Prostate gland (tissue), 2 donors: ENCODE measurements around the gene IQGAP2. TPM values are rescaled to one million over a fixed set of nuclear protein-coding genes. Genes with fewer than 3 reads are reported as not detected.
"Not testable (repeated sequence)": the region's sequence is repeated elsewhere in the genome, so short reads cannot be mapped to it uniquely, and the experiment has no call there.

Experiments used
- DNase-seq: peaks from one replicate; pipeline ENCODE4 v3.0.0-alpha.2; 2019; ENCODE audit warnings: low spot score
- H3K27ac ChIP-seq, 2 donors: fragments of 200-600 bp; sonication (generic); 2 replicates each; pipeline ENCODE4 v1.5.1; 2017 to 2019
- H3K27me3 ChIP-seq: fragments of 200-600 bp; sonication (generic); replicated peaks from 2 replicates; pipeline ENCODE4 v1.5.1; 2019; ENCODE audit not compliant: insufficient read depth
- H3K36me3 ChIP-seq, 2 donors: fragments of 200-600 bp; sonication (generic); 1 replicate in 1 of 2; 2 replicates in 1 of 2; pipeline versions ENCODE4 v1.5.1 to v1.8.1; 2017 to 2019
- H3K4me1 ChIP-seq: fragments of 200-600 bp; sonication (generic); replicated peaks from 2 replicates; pipeline ENCODE4 v1.5.1; 2019
- H3K4me3 ChIP-seq, 2 donors: fragments of 200-600 bp; sonication (generic); 2 replicates each; pipeline ENCODE4 v1.5.1; 2017 to 2019
- H3K9me3 ChIP-seq: fragments of 200-600 bp; sonication (generic); 2 replicates; pipeline ENCODE4 v1.5.1; 2017
- CTCF ChIP-seq, 4 experiments: fragments of 200-600 bp in 2 of 4; fragments of 450-650 bp in 2 of 4; sonication (generic) in 2 of 4; IDR thresholded peaks; 1 replicate in 3 of 4; 2 replicates in 1 of 4; pipeline ENCODE4 v1.5.1; 2016 to 2019; ENCODE audit warnings: antibody characterized with exemption in 4 of 4, mild to moderate bottlenecking in 2 of 4, moderate library complexity in 2 of 4
- POLR2A ChIP-seq: fragments of 450-650 bp; IDR thresholded peaks from one replicate; pipeline ENCODE4 v1.6.1; 2016; ENCODE audit warnings: antibody characterized with exemption, mild to moderate bottlenecking
- POLR2AphosphoS5 ChIP-seq: sonication (generic); formaldehyde crosslinking; IDR thresholded peaks from one replicate; pipeline ENCODE4 v1.6.1; 2017; ENCODE audit warnings: antibody characterized with exemption
- WGBS: methylation state at CpG from one replicate; pipeline ENCODE4 v1.1.5; 2018; 5-methylcytosine and 5-hydroxymethylcytosine counted together
- intact Hi-C: fragments of 100-400 bp; cut with DNase I; formaldehyde crosslinking; loops from one replicate; pipeline ENCODE4 v1.14.2; 2022
- total RNA-seq, 2 donors: library from RNA; depleted of rRNA; stranded (reverse); fragments of >200 nt; gene quantifications; one replicate each; pipeline ENCODE4 v1.1.0, GENCODE V29; 2016

Gene IQGAP2
- total RNA-seq, 2 donors from 2014 or later, result 41.5 to 64.9 TPM

- peak overlapping the region in 1 of 2 donors; percentile 9 for H3K27ac ChIP-seq
- peaks cover 8% of the 10 kb centered on the region for H3K4me1 ChIP-seq
- H3K9me3 ChIP-seq, result no peaks in the 10 kb centered on the region
- no peaks in the 10 kb centered on the region for H3K36me3 ChIP-seq
- no peak overlapping the region for H3K4me3 ChIP-seq
- H3K27me3 ChIP-seq, result no peaks in the 10 kb centered on the region
- WGBS, result 48% methylated on average over 4 of the region's 4 CpGs
- DNase-seq, result no peak
- intact Hi-C loops, result no loop called here
- TF ChIP-seq POLR2AphosphoS5 (no peak), POLR2A (no peak), CTCF (IDR thresholded peaks at IDR 0.05) (no peak)
These were observed 22.1 kb downstream of the IQGAP2 start for GRCh38 chr5:76425146-76425545.

GRCh38 chr5:76425928-76426804 lies 23.1 kb downstream of the IQGAP2 start:
- Histone ChIP-seq H3K27ac (no peak overlapping the region), H3K4me3 (no peak overlapping the region), H3K36me3 (no peaks in the 10 kb centered on the region), H3K4me1 (peaks cover 8% of the 10 kb centered on the region), H3K9me3 (no peaks in the 10 kb centered on the region), H3K27me3 (no peaks in the 10 kb centered on the region)
- TF ChIP-seq POLR2A (no peak), POLR2AphosphoS5 (no peak), CTCF (IDR thresholded peaks at IDR 0.05) (no peak)
- 41% methylated on average over 12 of the region's 12 CpGs for WGBS
- DNase-seq, result no peak
- intact Hi-C loops, result no loop called here

- H3K27ac ChIP-seq, result no peak overlapping the region
- no peak for TF ChIP-seq CTCF (IDR thresholded peaks at IDR 0.05)
- no peak for TF ChIP-seq POLR2AphosphoS5
- TF ChIP-seq POLR2A, result no peak
- WGBS, result 81% methylated on average over 14 of the region's 14 CpGs
- no peak overlapping the region for H3K4me3 ChIP-seq
- no peak for DNase-seq
- H3K27me3 ChIP-seq, result no peaks in the 10 kb centered on the region
- H3K4me1 ChIP-seq, result no peaks in the 10 kb centered on the region
- no peaks in the 10 kb centered on the region for H3K9me3 ChIP-seq
- no peaks in the 10 kb centered on the region for H3K36me3 ChIP-seq
- intact Hi-C loops, result no loop called here
These were observed 24.4 kb downstream of the IQGAP2 start for GRCh38 chr5:76427206-76428140.

- intact Hi-C loops, H3K4me3 ChIP-seq, H3K36me3 ChIP-seq, H3K27me3 ChIP-seq, DNase-seq, H3K9me3 ChIP-seq, H3K4me1 ChIP-seq, H3K27ac ChIP-seq: not testable (repeated sequence)
- 95% methylated on average over 6 of the region's 6 CpGs for whole genome bisulfite sequencing
These were observed 25.5 kb downstream of the IQGAP2 start for GRCh38 chr5:76428550-76428949.

GRCh38 chr5:76433261-76433660 lies 30.2 kb downstream of the IQGAP2 start:
- Histone ChIP-seq H3K27me3 (no peaks in the 10 kb centered on the region), H3K9me3 (no peaks in the 10 kb centered on the region), H3K4me3 (no peak overlapping the region), H3K36me3 (no peaks in the 10 kb centered on the region), H3K4me1 (no peaks in the 10 kb centered on the region), H3K27ac (no peak overlapping the region)
- intact Hi-C loops, result no loop called here
- TF ChIP-seq POLR2A (no peak), POLR2AphosphoS5 (no peak), CTCF (IDR thresholded peaks at IDR 0.05) (no peak)
- DNase-seq, result no peak
- 80% methylated on average over 1 of the region's 1 CpG for WGBS

- intact Hi-C loops, H3K36me3 ChIP-seq: not testable (repeated sequence)
- WGBS, result 89% methylated on average over 3 of the region's 3 CpGs
These were observed 34.4 kb downstream of the IQGAP2 start for GRCh38 chr5:76437507-76437906.

More at GRCh38 chr5:76437507-76437906, 34.4 kb downstream of the IQGAP2 start:
- H3K4me3 ChIP-seq, H3K27me3 ChIP-seq, DNase-seq, H3K4me1 ChIP-seq, H3K9me3 ChIP-seq, H3K27ac ChIP-seq: not testable (repeated sequence)
